Measurements from ENCODE around the gene RALY.
A peak's percentile ranks its signal among the peaks of the same experiment; 100 is the strongest.

Gene RALY

GRCh38 chr20:34047010-34047687 is 53.4 kb downstream of the RALY start:
- DNase-seq (ENCODE audit: low spot score) = no peak

- DNase-seq (ENCODE audit: low spot score) = no peak
Measured at GRCh38 chr20:34047917-34048316, 54.2 kb downstream of the RALY start.

GRCh38 chr20:34049389-34049788 is 55.7 kb downstream of the RALY start:
- no peak for DNase-seq (ENCODE audit: low spot score)

GRCh38 chr20:34049897-34050695 is 56.4 kb downstream of the RALY start:
- no peak for DNase-seq (ENCODE audit: low spot score)

GRCh38 chr20:34052414-34052813 is 58.7 kb downstream of the RALY start:
- DNase-seq (ENCODE audit: low spot score) = no peak

- DNase-seq (ENCODE audit: low spot score) = no peak
Measured at GRCh38 chr20:34055290-34055689, 61.6 kb downstream of the RALY start.

GRCh38 chr20:34058831-34059230 is 65.1 kb downstream of the RALY start:
- no peak for DNase-seq (ENCODE audit: low spot score)

GRCh38 chr20:34060970-34061369 is 67.3 kb downstream of the RALY start:
- DNase-seq (ENCODE audit: low spot score) = no peak

GRCh38 chr20:34061695-34062094 is 68.0 kb downstream of the RALY start:
- DNase-seq (ENCODE audit: low spot score) = no peak

GRCh38 chr20:34062570-34063482 is 69.1 kb downstream of the RALY start:
- DNase-seq (ENCODE audit: low spot score) = no peak

- DNase-seq (ENCODE audit: low spot score) = no peak
Measured at GRCh38 chr20:34064286-34064685, 70.6 kb downstream of the RALY start.

- no peak for DNase-seq (ENCODE audit: low spot score)
Measured at GRCh38 chr20:34065260-34065659, 71.5 kb downstream of the RALY start.

GRCh38 chr20:34066476-34067090 is 72.9 kb downstream of the RALY start:
- no peak for DNase-seq (ENCODE audit: low spot score)

GRCh38 chr20:34068001-34068400 is 74.3 kb downstream of the RALY start:
- DNase-seq (ENCODE audit: low spot score) = no peak

- peak; percentile 77 for DNase-seq (ENCODE audit: low spot score)
Measured at GRCh38 chr20:34069341-34070078, 75.8 kb downstream of the RALY start.

GRCh38 chr20:34070079-34070439 is 76.3 kb downstream of the RALY start:
- no peak for DNase-seq (ENCODE audit: low spot score)

- no peak for DNase-seq (ENCODE audit: low spot score)
Measured at GRCh38 chr20:34070859-34071258, 77.1 kb downstream of the RALY start.

GRCh38 chr20:34072076-34072475 is 78.4 kb downstream of the RALY start:
- no peak for DNase-seq (ENCODE audit: low spot score)

- no peak for DNase-seq (ENCODE audit: low spot score)
Measured at GRCh38 chr20:34072778-34073177, 79.1 kb downstream of the RALY start.

GRCh38 chr20:34074101-34074760 is 80.5 kb downstream of the RALY start:
- DNase-seq (ENCODE audit: low spot score) = no peak

GRCh38 chr20:34075647-34076046 is 81.9 kb downstream of the RALY start:
- no peak for DNase-seq (ENCODE audit: low spot score)

Measured in kidney capillary endothelial cell (primary cell).